Ishikawa (cell line): Measurements from ENCODE around the gene C1orf210.

Source experiments
- EGR1 ChIP-seq: IDR thresholded peaks from 2 replicates; pipeline ENCODE4 v1.6.1; 2012
- EP300 ChIP-seq: IDR thresholded peaks from 2 replicates; pipeline ENCODE4 v1.6.1; 2012; ENCODE audit warnings: borderline replicate concordance
- FOXM1 ChIP-seq: IDR thresholded peaks from 2 replicates; pipeline ENCODE4 v1.6.1; 2012; ENCODE audit warnings: low read depth, borderline replicate concordance
- MAX ChIP-seq: IDR thresholded peaks from 2 replicates; pipeline ENCODE4 v1.6.1; 2012
- REST ChIP-seq: IDR thresholded peaks from 2 replicates; pipeline ENCODE4 v1.6.1; 2012; ENCODE audit warnings: low read depth, mild to moderate bottlenecking
- USF1 ChIP-seq: IDR thresholded peaks from 2 replicates; pipeline ENCODE4 v1.6.1; 2012
- YY1 ChIP-seq: IDR thresholded peaks from 2 replicates; pipeline ENCODE4 v1.6.1; 2012; ENCODE audit warnings: low read depth
- ZBTB7A ChIP-seq: IDR thresholded peaks from 2 replicates; pipeline ENCODE4 v1.6.1; 2012; ENCODE audit warnings: low read depth

- TF ChIP-seq EP300 (no peak), MAX (no peak), YY1 (no peak), EGR1 (no peak), USF1 (no peak), FOXM1 (no peak), ZBTB7A (no peak), REST (no peak)
These were observed 33.9 kb upstream of the C1orf210 start for GRCh38 chr1:43319288-43319687.
